Measurements from ENCODE around the gene CPPED1.

The CPPED1 gene

DNA sequence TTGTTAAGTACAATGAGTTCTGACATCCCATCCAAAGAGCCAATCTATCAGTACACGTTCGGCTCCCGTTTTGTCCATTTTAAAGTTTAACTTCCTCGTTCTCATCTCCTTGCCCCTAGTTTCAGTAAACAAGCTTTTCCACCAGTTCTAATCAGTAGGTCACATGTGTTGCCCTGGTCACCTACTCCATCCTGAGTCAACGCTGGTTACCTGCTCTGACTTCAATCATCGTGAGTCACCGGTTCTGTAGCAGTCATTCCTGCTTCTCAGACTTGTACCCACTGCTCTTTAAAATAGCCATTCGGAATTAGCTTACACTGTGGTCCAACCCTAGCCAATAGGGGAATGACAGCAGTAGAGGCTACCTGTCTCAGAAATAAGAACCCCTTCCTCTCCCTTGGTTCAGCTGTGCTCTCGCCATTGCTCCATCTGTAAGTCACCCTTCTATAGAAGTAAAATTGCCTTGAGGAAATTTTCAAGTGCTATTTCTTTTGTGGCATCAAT, 191.0 kb downstream of the CPPED1 start:
- Histone ChIP-seq H3K4me3 (ENCODE audit: low read length) (no peak overlapping the region), H3K79me2 (ENCODE audit: control insufficient read depth, low read length) (no peaks in the 10 kb centered on the region), H3K4me2 (ENCODE audit: low read length) (no peak overlapping the region), H3K4me1 (ENCODE audit: control insufficient read depth, low read length) (peaks cover 5% of the 10 kb centered on the region), H3F3A (ENCODE audit: control insufficient read depth, insufficient read depth) (no peaks in the 10 kb centered on the region), H3K9me3 (ENCODE audit: control insufficient read depth, insufficient read depth, low read length) (no peaks in the 10 kb centered on the region), H4K20me1 (ENCODE audit: control insufficient read depth, insufficient read depth, low read depth, low read length) (no peaks in the 10 kb centered on the region), H3K36me3 (ENCODE audit: control insufficient read depth, low read length) (no peaks in the 10 kb centered on the region), H3K27ac (ENCODE audit: low read depth, low read length) (no peak overlapping the region), H3K9me2 (replicated peaks; ENCODE audit: control insufficient read depth, low read length) (no peaks in the 10 kb centered on the region), H3K27me3 (ENCODE audit: control insufficient read depth, low read length) (0 out of 2 replicates have a peak, but pooled peaks cover 2% of the 10 kb centered on the region)
- TF ChIP-seq EZH2phosphoT487 (IDR thresholded peaks at IDR 0.05; ENCODE audit: borderline replicate concordance, low read length), result no peak
- TF ChIP-seq, protein P1, sequence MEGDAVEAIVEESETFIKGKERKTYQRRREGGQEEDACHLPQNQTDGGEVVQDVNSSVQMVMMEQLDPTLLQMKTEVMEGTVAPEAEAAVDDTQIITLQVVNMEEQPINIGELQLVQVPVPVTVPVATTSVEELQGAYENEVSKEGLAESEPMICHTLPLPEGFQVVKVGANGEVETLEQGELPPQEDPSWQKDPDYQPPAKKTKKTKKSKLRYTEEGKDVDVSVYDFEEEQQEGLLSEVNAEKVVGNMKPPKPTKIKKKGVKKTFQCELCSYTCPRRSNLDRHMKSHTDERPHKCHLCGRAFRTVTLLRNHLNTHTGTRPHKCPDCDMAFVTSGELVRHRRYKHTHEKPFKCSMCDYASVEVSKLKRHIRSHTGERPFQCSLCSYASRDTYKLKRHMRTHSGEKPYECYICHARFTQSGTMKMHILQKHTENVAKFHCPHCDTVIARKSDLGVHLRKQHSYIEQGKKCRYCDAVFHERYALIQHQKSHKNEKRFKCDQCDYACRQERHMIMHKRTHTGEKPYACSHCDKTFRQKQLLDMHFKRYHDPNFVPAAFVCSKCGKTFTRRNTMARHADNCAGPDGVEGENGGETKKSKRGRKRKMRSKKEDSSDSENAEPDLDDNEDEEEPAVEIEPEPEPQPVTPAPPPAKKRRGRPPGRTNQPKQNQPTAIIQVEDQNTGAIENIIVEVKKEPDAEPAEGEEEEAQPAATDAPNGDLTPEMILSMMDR (IDR thresholded peaks at IDR 0.05; ENCODE audit: low read depth, low read length, poor library complexity, severe bottlenecking), result no peak

DNA sequence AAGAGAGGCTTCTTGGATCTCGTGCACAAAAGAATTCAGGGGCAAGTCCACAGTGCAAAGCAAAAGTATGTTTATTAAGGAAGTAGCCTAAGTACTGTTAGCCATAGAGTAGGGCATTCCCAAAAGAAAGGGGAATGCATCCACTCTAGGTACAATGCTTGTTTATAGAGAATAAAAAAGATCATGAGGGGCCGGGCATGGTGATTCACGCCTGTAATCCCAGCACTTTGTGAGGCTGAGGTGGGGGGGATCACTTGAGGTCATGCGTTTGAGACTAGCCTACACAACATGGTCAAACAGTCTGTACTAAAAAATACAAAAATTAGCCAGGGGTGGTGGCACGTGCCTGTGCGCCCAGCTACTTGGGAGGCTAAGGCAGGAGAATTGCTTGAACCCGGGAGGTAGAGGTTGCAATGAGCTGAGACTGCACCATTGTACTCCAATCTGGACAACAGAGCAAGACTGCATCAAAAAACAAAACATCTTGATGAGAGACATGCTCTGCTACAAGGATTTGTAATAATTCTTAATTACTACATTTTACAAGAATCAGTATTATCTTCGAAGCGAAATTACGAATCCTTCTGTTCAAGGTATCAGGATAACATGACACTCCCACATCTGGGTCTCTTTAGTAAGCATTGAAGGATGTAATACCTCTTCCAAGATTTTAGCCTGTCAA, 191.6 kb downstream of the CPPED1 start:
- Histone ChIP-seq H3K27me3 (ENCODE audit: control insufficient read depth, low read length) (0 out of 2 replicates have a peak, but pooled peaks cover 2% of the 10 kb centered on the region), H4K20me1 (ENCODE audit: control insufficient read depth, insufficient read depth, low read depth, low read length) (no peaks in the 10 kb centered on the region), H3K27ac (ENCODE audit: low read depth, low read length) (no peak overlapping the region), H3K36me3 (ENCODE audit: control insufficient read depth, low read length) (no peaks in the 10 kb centered on the region), H3K9me2 (replicated peaks; ENCODE audit: control insufficient read depth, low read length) (no peaks in the 10 kb centered on the region), H3K79me2 (ENCODE audit: control insufficient read depth, low read length) (no peaks in the 10 kb centered on the region), H3K9me3 (ENCODE audit: control insufficient read depth, insufficient read depth, low read length) (no peaks in the 10 kb centered on the region), H3K4me3 (ENCODE audit: low read length) (no peak overlapping the region), H3K4me2 (ENCODE audit: low read length) (no peak overlapping the region), H3K4me1 (ENCODE audit: control insufficient read depth, low read length) (peaks cover 5% of the 10 kb centered on the region), H3F3A (ENCODE audit: control insufficient read depth, insufficient read depth) (no peaks in the 10 kb centered on the region)
- TF ChIP-seq, protein P1 (IDR thresholded peaks at IDR 0.05; ENCODE audit: low read depth, low read length, poor library complexity, severe bottlenecking), result no peak
- no peak for TF ChIP-seq EZH2phosphoT487 (IDR thresholded peaks at IDR 0.05; ENCODE audit: borderline replicate concordance, low read length)

DNA sequence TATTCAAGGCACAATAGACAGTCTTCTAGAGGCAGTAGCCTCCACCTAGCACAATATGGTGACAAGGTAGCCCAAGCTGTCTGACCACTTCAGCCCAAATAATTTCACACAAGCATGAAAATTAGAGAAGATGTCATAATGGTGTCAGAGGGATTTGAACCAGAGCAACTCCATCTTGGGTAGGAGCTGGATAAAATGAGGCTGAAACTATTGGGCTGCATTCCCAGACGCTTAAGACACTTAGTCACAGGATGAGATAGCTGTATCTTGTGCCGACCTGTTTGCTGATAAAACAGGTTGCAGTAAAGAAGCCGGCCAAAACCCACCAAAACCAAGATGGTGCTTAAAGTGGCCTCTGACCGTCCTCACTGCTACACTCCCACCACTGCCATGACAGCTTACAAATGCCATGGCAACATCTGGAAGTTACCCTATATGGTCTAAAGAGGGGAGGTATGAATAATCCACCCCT, 192.6 kb downstream of the CPPED1 start:
- no peaks in the 10 kb centered on the region for H3K9me2 ChIP-seq (replicated peaks; ENCODE audit: control insufficient read depth, low read length)
- no peaks in the 10 kb centered on the region for H3K36me3 ChIP-seq (ENCODE audit: control insufficient read depth, low read length)
- no peak overlapping the region for H3K4me2 ChIP-seq (ENCODE audit: low read length)
- H3K79me2 ChIP-seq (ENCODE audit: control insufficient read depth, low read length), result no peaks in the 10 kb centered on the region
- H3K4me3 ChIP-seq (ENCODE audit: low read length), result no peak overlapping the region
- H4K20me1 ChIP-seq (ENCODE audit: control insufficient read depth, insufficient read depth, low read depth, low read length), result no peaks in the 10 kb centered on the region
- no peaks in the 10 kb centered on the region for H3K9me3 ChIP-seq (ENCODE audit: control insufficient read depth, insufficient read depth, low read length)
- H3K27me3 ChIP-seq (ENCODE audit: control insufficient read depth, low read length), result 0 out of 2 replicates have a peak, but pooled peaks cover 2% of the 10 kb centered on the region
- no peaks in the 10 kb centered on the region for H3F3A ChIP-seq (ENCODE audit: control insufficient read depth, insufficient read depth)
- H3K27ac ChIP-seq (ENCODE audit: low read depth, low read length), result no peak overlapping the region
- peaks cover 5% of the 10 kb centered on the region for H3K4me1 ChIP-seq (ENCODE audit: control insufficient read depth, low read length)
- TF ChIP-seq EZH2phosphoT487 (IDR thresholded peaks at IDR 0.05; ENCODE audit: borderline replicate concordance, low read length), result no peak
- TF ChIP-seq, protein P1 (IDR thresholded peaks at IDR 0.05; ENCODE audit: low read depth, low read length, poor library complexity, severe bottlenecking), result no peak
